Activated T-helper 17 cell treated with anti-CD3 and anti-CD28 coated beads, Interleukin-2, amount 50 U/mL, for 72 hours (primary cell): ENCODE measurements around the gene GAST. TPM values are rescaled to one million over a fixed set of nuclear protein-coding genes. Genes with fewer than 3 reads are reported as not detected.
"Not testable (repeated sequence)": the region's sequence is repeated elsewhere in the genome, so short reads cannot be mapped to it uniquely, and the experiment has no call there.

Experiments
- ATAC-seq: fragments of 150-1000 bp; cut with Tn5 transposase; replicated peaks from 2 replicates; pipeline ENCODE4 v1.10.0; 2021; ENCODE audit warnings: mild to moderate bottlenecking, moderate library complexity
- H3K27ac Mint-ChIP-seq: one replicate; pipeline ENCODE4 v1.8.0; 2022; ENCODE audit warnings: mixed read lengths
- H3K27me3 Mint-ChIP-seq: one replicate; pipeline ENCODE4 v1.8.0; 2022; ENCODE audit warnings: mixed read lengths
- H3K36me3 Mint-ChIP-seq: one replicate; pipeline ENCODE4 v1.8.0; 2022; ENCODE audit warnings: low read depth, mild to moderate bottlenecking, mixed read lengths
- H3K4me1 Mint-ChIP-seq: one replicate; pipeline ENCODE4 v1.8.0; 2022; ENCODE audit warnings: mixed read lengths
- H3K4me3 Mint-ChIP-seq: one replicate; pipeline ENCODE4 v1.8.0; 2022; ENCODE audit warnings: mild to moderate bottlenecking, mixed read lengths
- H3K9me3 Mint-ChIP-seq: one replicate; pipeline ENCODE4 v1.8.0; 2022; ENCODE audit warnings: mixed read lengths
- total RNA-seq, 2 donors: library from RNA; stranded (reverse); gene quantifications; one replicate each; pipeline ENCODE4 v1.2.3, GENCODE V29; 2022

The GAST gene
- total RNA-seq, 2 donors from 2014 or later: not detected

- Mint-ChIP-seq H3K9me3 (no peaks in the 10 kb centered on the region), H3K36me3 (no peaks in the 10 kb centered on the region), H3K4me3 (peak overlapping the region; percentile 85), H3K27me3 (no peaks in the 10 kb centered on the region), H3K4me1 (peaks cover 30% of the 10 kb centered on the region), H3K27ac (peak overlapping the region; percentile 91)
- peak; percentile 94 for ATAC-seq
These were observed 33.0 kb upstream of the GAST start for GRCh38 chr17:41678907-41679739.

- Mint-ChIP-seq H3K9me3 (no peaks in the 10 kb centered on the region), H3K4me3 (peak overlapping the region; percentile 85), H3K4me1 (peaks cover 30% of the 10 kb centered on the region)
These were observed 32.2 kb upstream of the GAST start for GRCh38 chr17:41679740-41680425.

GRCh38 chr17:41680426-41681040 is 31.6 kb upstream of the GAST start:
- no peaks in the 10 kb centered on the region for H3K9me3 Mint-ChIP-seq
- ATAC-seq: no peak
- peaks cover 30% of the 10 kb centered on the region for H3K4me1 Mint-ChIP-seq
- no peaks in the 10 kb centered on the region for H3K27me3 Mint-ChIP-seq
- H3K4me3 Mint-ChIP-seq: peak overlapping the region; percentile 85
- no peaks in the 10 kb centered on the region for H3K36me3 Mint-ChIP-seq
- no peak overlapping the region for H3K27ac Mint-ChIP-seq

More at GRCh38 chr17:41679740-41680425, 32.2 kb upstream of the GAST start:
- H3K36me3 Mint-ChIP-seq: no peaks in the 10 kb centered on the region
- H3K27me3 Mint-ChIP-seq: no peaks in the 10 kb centered on the region
- no peak for ATAC-seq
- peak overlapping the region; percentile 91 for H3K27ac Mint-ChIP-seq

- no peak overlapping the region for H3K4me3 Mint-ChIP-seq
- H3K36me3 Mint-ChIP-seq: no peaks in the 10 kb centered on the region
- no peaks in the 10 kb centered on the region for H3K9me3 Mint-ChIP-seq
- H3K27me3 Mint-ChIP-seq: no peaks in the 10 kb centered on the region
- H3K27ac Mint-ChIP-seq: no peak overlapping the region
- peaks cover 25% of the 10 kb centered on the region for H3K4me1 Mint-ChIP-seq
- ATAC-seq: no peak
These were observed 30.4 kb upstream of the GAST start for GRCh38 chr17:41681776-41682175.

- Mint-ChIP-seq H3K27ac (no peak overlapping the region), H3K4me1 (peaks cover 22% of the 10 kb centered on the region), H3K36me3 (no peaks in the 10 kb centered on the region)
These were observed 29.5 kb upstream of the GAST start for GRCh38 chr17:41682631-41683030.

GRCh38 chr17:41683441-41684007 is 28.6 kb upstream of the GAST start:
- H3K27ac Mint-ChIP-seq: no peak overlapping the region
- H3K4me3 Mint-ChIP-seq: no peak overlapping the region
- H3K9me3 Mint-ChIP-seq: no peaks in the 10 kb centered on the region
- peaks cover 3% of the 10 kb centered on the region for H3K36me3 Mint-ChIP-seq
- ATAC-seq: no peak
- peaks cover 21% of the 10 kb centered on the region for H3K4me1 Mint-ChIP-seq
- H3K27me3 Mint-ChIP-seq: no peaks in the 10 kb centered on the region

More at GRCh38 chr17:41682631-41683030, 29.5 kb upstream of the GAST start:
- H3K9me3 Mint-ChIP-seq: no peaks in the 10 kb centered on the region
- ATAC-seq: no peak
- H3K4me3 Mint-ChIP-seq: no peak overlapping the region
- H3K27me3 Mint-ChIP-seq: no peaks in the 10 kb centered on the region

GRCh38 chr17:41684035-41684434 is 28.1 kb upstream of the GAST start:
- Mint-ChIP-seq H3K36me3 (peaks cover 8% of the 10 kb centered on the region), H3K4me3 (no peak overlapping the region), H3K27me3 (no peaks in the 10 kb centered on the region), H3K9me3 (no peaks in the 10 kb centered on the region), H3K4me1 (peaks cover 16% of the 10 kb centered on the region), H3K27ac (no peak overlapping the region)
- no peak for ATAC-seq

- ATAC-seq, H3K4me3 Mint-ChIP-seq, H3K9me3 Mint-ChIP-seq, H3K27ac Mint-ChIP-seq, H3K27me3 Mint-ChIP-seq: not testable (repeated sequence)
- Mint-ChIP-seq H3K36me3 (peaks cover 25% of the 10 kb centered on the region), H3K4me1 (peaks cover 10% of the 10 kb centered on the region)
These were observed 26.4 kb upstream of the GAST start for GRCh38 chr17:41685753-41686152.

GRCh38 chr17:41686281-41686680 is 25.9 kb upstream of the GAST start:
- no peaks in the 10 kb centered on the region for H3K9me3 Mint-ChIP-seq
- H3K4me1 Mint-ChIP-seq: peaks cover 10% of the 10 kb centered on the region
- H3K27ac Mint-ChIP-seq: no peak overlapping the region
- H3K4me3 Mint-ChIP-seq: no peak overlapping the region
- no peak for ATAC-seq
- peaks cover 30% of the 10 kb centered on the region for H3K36me3 Mint-ChIP-seq
- H3K27me3 Mint-ChIP-seq: no peaks in the 10 kb centered on the region

- Mint-ChIP-seq H3K4me3 (peak overlapping the region; percentile 84), H3K4me1 (peaks cover 19% of the 10 kb centered on the region), H3K27me3 (no peaks in the 10 kb centered on the region), H3K36me3 (peaks cover 48% of the 10 kb centered on the region), H3K9me3 (no peaks in the 10 kb centered on the region), H3K27ac (peak overlapping the region; percentile 99)
- peak; percentile 11 for ATAC-seq
These were observed 24.1 kb upstream of the GAST start for GRCh38 chr17:41687828-41688640.

GRCh38 chr17:41688641-41689496 is 23.3 kb upstream of the GAST start, which contains the start of gene EIF1:
Gene EIF1, plus strand, starts transcription at chr17:41688885. Its CDS starts 154 bp downstream, at chr17:41689039.
- peak; percentile 85 for ATAC-seq
- H3K36me3 Mint-ChIP-seq: peaks cover 56% of the 10 kb centered on the region
- peak within 1 kb of the TSS; percentile 84 for H3K4me3 Mint-ChIP-seq
- no peaks in the 10 kb centered on the region for H3K27me3 Mint-ChIP-seq
- H3K27ac Mint-ChIP-seq: peak within 1 kb of the TSS; percentile 99
- peaks cover 19% of the 10 kb centered on the region for H3K4me1 Mint-ChIP-seq
- H3K9me3 Mint-ChIP-seq: no peaks in the 10 kb centered on the region

GRCh38 chr17:41689497-41690299 is 22.4 kb upstream of the GAST start:
- H3K9me3 Mint-ChIP-seq: no peaks in the 10 kb centered on the region
- no peak for ATAC-seq
- no peaks in the 10 kb centered on the region for H3K27me3 Mint-ChIP-seq
- H3K36me3 Mint-ChIP-seq: peaks cover 63% of the 10 kb centered on the region
- H3K4me3 Mint-ChIP-seq: peak overlapping the region; percentile 84
- peaks cover 19% of the 10 kb centered on the region for H3K4me1 Mint-ChIP-seq
- H3K27ac Mint-ChIP-seq: peak overlapping the region; percentile 99
